ENCODE measurements around the gene KIAA0825. TPM values are rescaled to one million over a fixed set of nuclear protein-coding genes. Genes with fewer than 3 reads are reported as not detected.

KIAA0825 gene
- total and polyA plus RNA-seq, 2 of the 8 experiments (the other 6 are each of a cell fraction or from before 2014, with no cell fraction given), result 0.60 to 1.0 TPM

GRCh38 chr5:94228791-94229190 is 389.6 kb downstream of the KIAA0825 start:
- Histone ChIP-seq H3K79me2 (ENCODE audit: control insufficient read depth in 1 of 2, insufficient read depth in 2 of 2, low read length in 2 of 2) (peaks cover 0 to 15% of the 10 kb centered on the region in 2 experiments; a peak in 2 of 4 replicates), H2BK12ac (ENCODE audit: low read depth, low read length) (no peak overlapping the region), H4K8ac (ENCODE audit: extremely low read depth, insufficient read depth, low read length) (no peak overlapping the region), H3K9me3 (ENCODE audit: insufficient read depth in 2 of 2, low read depth in 1 of 2, low read length in 1 of 2) (no peaks in the 10 kb centered on the region), H2BK5ac (ENCODE audit: low read depth, low read length) (no peak overlapping the region), H3K18ac (ENCODE audit: extremely low read depth, low read length) (no peak overlapping the region), H3K9ac (replicated peaks in 1 of 4; ENCODE audit: extremely low read depth in 1 of 4, low read depth in 3 of 4, low read length in 3 of 4) (no peak overlapping the region), H3K4ac (replicated peaks; ENCODE audit: insufficient read length, low read depth, low read length) (no peak overlapping the region), H3K4me3 (ENCODE audit: extremely low read depth in 1 of 4, insufficient read depth in 2 of 4, low read depth in 3 of 4, low read length in 4 of 4) (no peak overlapping the region), H3K4me1 (replicated peaks in 1 of 4; ENCODE audit: control insufficient read depth in 3 of 4, insufficient read depth in 4 of 4, low read length in 3 of 4) (no peaks in the 10 kb centered on the region), H2AFZ (ENCODE audit: low read length) (no peak overlapping the region), H2BK120ac (replicated peaks; ENCODE audit: low read depth, low read length) (no peak overlapping the region), H2BK15ac (ENCODE audit: low read length) (no peak overlapping the region), H4K5ac (ENCODE audit: insufficient read length, low read depth, low read length) (no peak overlapping the region), H2BK20ac (ENCODE audit: low read length) (no peak overlapping the region), H3K79me1 (ENCODE audit: low read depth, low read length) (0 out of 2 replicates have a peak, but pooled peaks cover 2% of the 10 kb centered on the region), H3K27ac (ENCODE audit: low read depth, low read length) (no peak overlapping the region), H4K91ac (replicated peaks; ENCODE audit: insufficient read length, low read length) (no peak overlapping the region), H2AK5ac (ENCODE audit: low read depth, low read length) (no peak overlapping the region), H3K4me2 (ENCODE audit: insufficient read depth in 1 of 2, low read depth in 2 of 2, low read length in 2 of 2) (no peak overlapping the region), H3K23me2 (ENCODE audit: low read depth, low read length) (no peaks in the 10 kb centered on the region), H3K14ac (ENCODE audit: insufficient read length) (no peak overlapping the region), H3K27me3 (replicated peaks in 1 of 4; ENCODE audit: control insufficient read depth in 3 of 4, extremely low read depth in 1 of 4, insufficient read depth in 3 of 4, low read length in 3 of 4) (no peaks in the 10 kb centered on the region), H4K20me1 (replicated peaks in 1 of 2; ENCODE audit: control insufficient read depth in 1 of 2, insufficient read depth in 2 of 2, low read length in 2 of 2) (no peaks in the 10 kb centered on the region), H3K36me3 (ENCODE audit: control insufficient read depth in 2 of 4, insufficient read depth in 4 of 4, low read length in 3 of 4) (peaks cover 0 to 4% (median 2%) of the 10 kb centered on the region in 4 experiments; a peak in 1 of 8 replicates), H3K23ac (ENCODE audit: insufficient read length) (no peak overlapping the region), H3K56ac (replicated peaks; ENCODE audit: insufficient read length, low read depth, low read length) (no peak overlapping the region)
- no peak for FAIRE-seq
- no peak for DNase-seq (ENCODE audit: low read depth in 1 of 2, low spot score in 2 of 2)
- no peak for TF ChIP-seq SP4 (IDR thresholded peaks at IDR 0.05; ENCODE audit: low read length)
- no peak for TF ChIP-seq POLR2AphosphoS5 (IDR thresholded peaks at IDR 0.05; ENCODE audit: low read depth, low read length)
- no peak for TF ChIP-seq CEBPB (IDR thresholded peaks at IDR 0.05; ENCODE audit: low read depth, low read length)
- no peak for TF ChIP-seq SIRT6 (IDR thresholded peaks at IDR 0.05; ENCODE audit: low read length)
- no peak for TF ChIP-seq RAD21 (IDR thresholded peaks at IDR 0.05 in 1 of 2, conservative IDR thresholded peaks at IDR 0.05 in 1 of 2; ENCODE audit: low read depth in 2 of 2, low read length in 2 of 2)
- POLR2A ChIA-PET (ENCODE audit: partially characterized antibody), result no interaction called here
- CTCF ChIA-PET (ENCODE audit: partially characterized antibody), result no interaction called here
